GM21423 (cell line): ENCODE data around the gene HMGN1.

Source experiments
- ATAC-seq: cut with Tn5 transposase; IDR thresholded peaks from one replicate; pipeline ENCODE4 v1.9.1; 2021; ENCODE audit warnings: mild to moderate bottlenecking, moderate library complexity; ENCODE audit not compliant: unreplicated experiment

The HMGN1 gene

DNA sequence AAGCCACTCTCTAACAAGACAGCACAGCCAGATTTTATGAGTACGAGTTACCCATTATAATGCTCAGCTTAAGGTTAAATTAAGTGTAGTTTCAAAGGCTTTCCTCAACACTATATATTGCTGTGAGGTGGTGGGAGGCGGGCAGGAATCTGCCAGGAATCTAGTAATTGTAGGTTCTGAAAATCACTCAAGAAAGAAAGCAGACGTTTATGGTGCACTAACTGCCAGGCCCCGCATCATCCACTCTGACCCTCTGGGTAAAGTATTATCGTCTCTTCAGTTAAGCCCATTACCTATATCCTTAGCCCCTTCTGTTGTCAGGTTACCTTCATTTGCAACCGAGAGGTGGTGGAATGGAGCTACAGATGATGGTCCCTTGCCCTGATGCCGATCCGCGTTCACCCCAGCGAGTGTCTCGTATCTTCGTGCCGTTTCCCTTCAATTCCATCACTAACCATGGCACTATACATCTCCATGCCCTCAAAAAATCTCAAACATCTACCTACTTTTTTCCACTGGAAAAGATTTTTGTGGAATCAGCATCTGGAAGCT, 12.4 kb downstream of the HMGN1 start:
- no peak for ATAC-seq

DNA sequence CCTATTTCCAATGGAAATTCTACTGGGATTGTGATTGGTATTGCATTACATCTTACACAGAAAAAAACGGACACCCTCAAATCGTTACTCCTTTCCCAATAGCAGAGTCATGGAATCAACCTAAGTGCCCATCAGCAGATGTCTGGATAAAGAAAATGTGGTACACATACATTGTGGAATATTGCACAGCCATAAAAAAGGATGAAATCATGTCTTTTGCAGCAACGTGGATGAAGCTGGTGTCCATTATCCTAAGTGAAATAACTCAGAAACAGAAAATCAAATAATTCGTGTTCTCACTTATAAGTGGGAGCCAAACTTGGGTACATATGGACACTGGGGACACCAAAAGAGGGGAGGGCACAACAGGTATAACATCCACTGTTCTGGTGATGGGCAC, 14.3 kb downstream of the HMGN1 start:
- no peak for ATAC-seq

DNA sequence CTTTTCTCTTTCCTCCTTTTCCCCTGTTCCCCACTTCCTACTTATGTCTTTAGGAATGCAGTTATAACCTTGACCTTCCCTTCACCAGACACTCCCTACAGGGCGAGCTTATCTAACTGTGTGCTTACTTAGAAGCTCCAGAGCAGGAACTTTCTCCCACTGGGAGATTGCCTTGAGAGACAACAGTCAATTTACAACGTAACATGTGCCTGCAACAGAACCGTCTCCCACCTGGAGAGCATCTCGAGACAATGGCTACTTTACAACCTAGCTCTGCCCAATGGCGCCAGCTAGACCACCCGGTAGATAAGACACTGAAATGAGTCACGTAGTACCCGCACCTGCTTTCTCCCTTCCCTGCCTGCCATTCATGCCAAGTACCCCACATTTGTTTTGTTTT, 16.7 kb downstream of the HMGN1 start:
- no peak for ATAC-seq

DNA sequence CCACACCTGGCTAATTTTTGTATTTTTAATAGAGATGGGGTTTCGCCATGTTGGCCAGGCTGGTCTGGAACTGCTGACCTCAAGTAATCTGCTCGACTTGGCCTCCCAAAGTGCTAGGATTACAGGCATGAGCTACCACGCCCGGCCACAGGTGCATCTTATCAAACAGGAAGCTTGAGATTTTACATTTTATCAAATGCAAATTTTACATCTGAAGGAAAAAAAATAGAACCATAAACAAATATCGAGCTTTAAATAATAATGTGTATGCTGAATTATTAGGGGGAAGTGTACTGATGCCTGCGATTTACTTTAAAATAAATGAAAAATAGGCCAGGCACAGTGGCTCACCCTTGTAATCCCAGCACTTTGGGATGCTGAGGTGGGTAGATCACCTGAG, 18.9 kb downstream of the HMGN1 start:
- no peak for ATAC-seq

DNA sequence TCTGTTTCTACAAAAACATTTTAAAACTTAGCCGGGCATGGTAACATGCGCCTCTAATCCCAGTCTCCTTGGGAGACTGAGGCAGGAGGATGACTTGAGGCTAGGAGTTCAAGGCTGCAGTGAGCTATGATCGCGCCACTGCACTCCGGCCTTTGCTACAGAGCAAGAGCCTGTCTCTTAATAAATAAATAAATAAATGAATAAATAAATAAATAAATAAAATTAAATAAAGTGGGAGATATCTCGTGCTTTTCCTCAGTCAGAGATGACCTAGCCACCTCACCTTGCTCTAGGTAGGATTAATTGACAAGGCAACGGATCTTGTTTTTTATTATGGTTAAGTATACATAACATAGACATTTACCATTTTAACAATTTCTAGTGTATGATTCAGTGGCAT, 21.2 kb downstream of the HMGN1 start:
- no peak for ATAC-seq

DNA sequence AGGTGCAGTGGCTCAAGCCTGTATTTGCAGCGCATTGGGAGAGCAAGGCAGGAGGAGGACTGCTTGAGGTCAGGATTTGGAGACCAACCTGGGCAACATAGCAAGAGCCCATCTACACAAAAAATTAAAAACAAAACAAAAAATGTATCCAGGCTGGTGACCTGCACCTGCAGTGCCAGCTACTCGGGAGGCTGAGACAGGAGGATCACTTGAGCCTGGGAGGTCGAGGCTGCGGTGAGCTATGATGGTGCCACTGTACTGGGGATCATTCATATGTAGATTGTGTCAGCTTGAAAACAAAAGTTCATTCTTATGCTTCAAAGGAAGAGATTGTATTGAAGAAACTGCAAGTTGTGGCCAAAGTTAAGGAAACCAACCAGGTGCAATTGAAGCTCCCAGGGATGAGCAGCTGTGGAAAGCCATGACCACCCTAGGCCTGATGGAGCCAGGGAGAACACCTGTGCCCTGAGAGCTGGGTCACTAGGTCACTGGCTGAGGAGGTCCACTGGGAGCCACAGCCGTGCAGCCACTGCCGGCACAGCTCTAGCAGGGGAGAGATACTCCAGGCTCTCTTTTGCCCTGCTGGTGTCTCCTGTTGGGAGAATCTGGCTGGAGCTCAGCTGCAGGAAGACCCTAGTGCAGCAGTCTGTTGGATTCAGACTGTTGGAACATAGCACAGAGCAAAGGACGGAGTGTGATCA, 22.1 kb downstream of the HMGN1 start:
- ATAC-seq = no peak

DNA sequence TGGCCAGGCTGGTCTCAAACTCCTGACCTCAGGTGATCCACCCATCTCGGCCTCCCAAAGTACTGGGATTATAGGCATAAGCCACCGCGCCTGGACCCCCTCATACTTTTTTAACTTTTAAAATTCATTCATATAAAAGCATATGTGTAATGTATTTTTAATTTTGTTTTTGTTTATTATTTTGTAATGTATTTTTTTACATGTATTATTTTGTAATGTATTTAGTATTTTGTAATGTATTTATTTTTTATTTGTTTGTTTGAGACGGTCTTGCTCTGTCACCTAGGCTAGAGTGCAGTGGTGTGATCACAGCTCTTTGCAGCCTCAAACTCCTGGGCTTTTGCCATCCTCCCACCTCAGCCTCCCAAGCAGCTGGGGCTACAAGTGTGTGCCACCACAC, 23.4 kb downstream of the HMGN1 start:
- ATAC-seq = no peak

DNA sequence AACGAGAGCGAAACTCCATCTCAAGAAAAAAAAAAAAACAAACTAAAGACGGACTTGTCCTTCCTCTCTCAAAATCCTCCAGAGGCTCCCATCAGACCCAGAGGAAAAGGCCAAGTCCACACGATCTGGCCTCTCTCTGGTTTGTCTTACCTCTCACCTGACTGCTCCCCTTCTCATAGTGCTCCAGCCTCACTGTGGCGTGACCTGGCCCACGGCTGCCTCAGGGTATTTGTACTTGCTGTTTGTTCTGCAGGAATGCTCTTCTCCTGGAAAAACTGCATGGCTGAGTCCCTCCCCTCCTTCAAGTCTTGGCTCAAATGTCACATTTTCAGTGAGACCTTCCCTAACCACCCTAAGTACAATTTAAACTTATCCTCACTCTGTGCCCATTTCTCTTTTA, 27.5 kb downstream of the HMGN1 start:
- ATAC-seq = no peak

DNA sequence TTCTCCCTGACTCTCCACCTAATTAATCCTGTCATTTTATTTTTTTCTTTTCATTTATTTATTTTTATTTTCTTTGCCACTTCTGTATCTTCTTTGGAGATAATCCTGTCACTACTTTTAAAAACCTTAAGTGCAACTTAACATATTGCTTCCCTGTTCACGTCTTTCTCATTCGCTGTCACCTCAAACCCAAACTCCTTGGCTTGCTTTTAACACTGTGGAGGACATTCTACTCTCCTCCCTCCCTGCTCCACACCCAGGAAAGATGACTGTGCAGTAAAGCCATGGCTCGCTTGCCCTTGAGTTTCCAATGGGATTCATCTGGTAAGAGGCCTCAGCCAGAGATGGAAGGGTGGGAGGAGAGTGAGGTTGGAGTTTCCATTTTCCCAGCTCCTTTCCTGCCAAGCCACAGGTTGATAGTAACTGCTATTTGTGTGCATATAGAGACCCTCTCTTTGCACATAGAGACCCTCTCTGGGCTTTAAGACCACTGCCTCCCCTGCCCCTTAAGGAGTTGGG, 29.0 kb downstream of the HMGN1 start:
- ATAC-seq = no peak

DNA sequence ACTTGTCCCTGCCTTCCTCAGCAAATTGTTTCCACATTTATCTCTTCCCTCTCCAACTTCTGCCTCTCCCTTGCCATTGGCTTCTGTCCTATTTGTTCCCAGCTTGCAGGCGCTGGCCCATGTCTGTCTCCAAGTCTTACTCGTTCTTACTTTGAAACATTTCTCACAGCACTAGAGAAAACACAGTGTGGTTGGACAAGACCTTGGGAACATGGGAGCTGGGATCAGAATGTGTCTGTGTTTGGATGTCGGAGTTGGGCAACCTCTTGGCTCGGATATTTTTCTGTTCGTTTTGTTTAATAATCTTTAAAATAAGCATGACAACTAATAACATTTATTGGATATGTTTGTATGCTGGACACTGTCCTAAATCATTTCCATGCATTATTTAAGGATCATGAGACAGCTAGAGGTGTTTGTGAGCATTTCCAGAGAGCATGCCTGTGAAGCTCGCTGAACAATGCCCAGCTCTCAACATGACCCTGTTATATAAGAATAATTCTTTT, 29.6 kb downstream of the HMGN1 start:
- ATAC-seq = no peak

DNA sequence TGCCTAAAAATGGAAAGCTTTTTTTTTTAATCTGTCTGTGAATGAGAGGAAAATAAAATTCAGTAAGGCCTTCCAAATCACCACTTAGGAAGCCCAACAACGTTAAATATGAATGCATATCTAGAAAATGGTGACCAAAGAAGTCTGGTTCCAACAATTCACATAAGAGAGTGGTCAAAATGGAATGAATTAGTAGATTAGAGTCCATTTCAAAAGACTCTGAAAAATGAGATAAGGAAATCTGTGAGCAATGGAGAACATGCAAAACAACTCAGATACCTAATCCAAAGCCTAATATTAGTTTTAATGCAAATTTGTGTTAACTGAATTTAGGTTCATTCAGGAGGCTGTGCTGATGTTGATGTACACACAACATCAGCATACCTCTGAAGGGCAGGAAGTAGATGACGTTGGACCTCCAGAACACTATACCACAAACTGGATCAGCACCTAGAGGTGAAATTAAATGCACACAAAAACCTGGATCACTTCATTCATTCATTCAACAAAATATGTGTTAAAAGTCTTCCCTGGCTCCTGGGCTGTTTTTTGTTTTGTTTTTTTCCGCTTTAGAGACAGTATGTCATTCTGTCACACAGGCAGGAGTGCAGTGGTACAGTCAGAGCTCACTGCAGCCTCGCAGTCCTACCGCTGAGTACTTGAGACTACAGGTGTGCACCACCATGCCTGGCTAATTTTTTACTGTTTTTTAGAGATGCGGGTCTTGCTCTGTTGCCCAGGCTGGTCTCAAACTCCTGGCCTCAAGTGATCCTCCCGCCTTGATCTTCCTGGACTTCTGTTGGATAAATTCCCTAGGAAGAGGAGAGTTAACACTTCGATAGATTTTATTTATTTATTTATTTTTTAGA, 30.6 kb downstream of the HMGN1 start:
- ATAC-seq = no peak

DNA sequence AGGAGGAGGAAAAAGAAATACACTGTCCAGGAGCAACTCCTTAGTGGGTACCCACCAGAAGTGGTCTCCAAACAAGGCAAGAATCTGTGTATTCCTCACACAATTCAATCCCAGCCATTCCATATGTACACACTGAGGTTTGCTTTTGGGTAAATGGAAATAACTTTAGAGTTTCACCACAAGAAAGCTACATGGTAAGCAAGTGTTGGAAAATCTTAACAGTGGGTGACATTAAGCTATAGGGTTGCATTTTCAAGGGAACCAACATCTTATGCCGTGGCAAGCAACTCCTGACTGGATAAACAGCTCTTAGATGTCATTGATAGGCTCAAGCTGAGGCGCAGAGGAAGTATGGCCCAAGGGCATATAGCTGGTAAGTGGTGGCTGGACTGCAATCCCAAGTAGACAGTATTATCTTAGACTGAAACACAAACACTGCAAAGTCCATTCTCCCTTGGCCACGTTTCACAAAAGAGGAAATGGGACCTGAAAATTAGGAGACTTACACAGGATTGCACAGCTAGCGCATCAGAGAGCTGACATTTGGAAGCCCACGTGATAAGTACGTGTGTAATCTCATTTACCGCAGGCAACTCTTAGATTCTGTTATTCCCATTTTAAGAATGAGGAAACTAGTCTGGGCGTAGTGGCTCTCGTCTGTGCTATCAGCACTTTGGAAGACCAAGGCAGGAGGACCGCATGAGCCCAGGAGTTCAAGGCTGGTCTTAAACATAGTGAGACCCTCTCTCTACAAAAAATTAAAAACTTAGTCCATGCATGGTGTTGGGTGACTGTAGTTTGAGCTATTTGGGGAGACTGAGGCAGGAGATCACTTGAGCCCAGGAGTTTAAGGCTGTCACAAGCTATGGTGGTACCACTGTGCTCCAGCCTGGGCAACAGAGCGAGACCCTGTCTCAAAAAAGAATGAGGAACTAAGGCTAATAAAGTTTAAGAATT, 31.5 kb downstream of the HMGN1 start:
- no peak for ATAC-seq

DNA sequence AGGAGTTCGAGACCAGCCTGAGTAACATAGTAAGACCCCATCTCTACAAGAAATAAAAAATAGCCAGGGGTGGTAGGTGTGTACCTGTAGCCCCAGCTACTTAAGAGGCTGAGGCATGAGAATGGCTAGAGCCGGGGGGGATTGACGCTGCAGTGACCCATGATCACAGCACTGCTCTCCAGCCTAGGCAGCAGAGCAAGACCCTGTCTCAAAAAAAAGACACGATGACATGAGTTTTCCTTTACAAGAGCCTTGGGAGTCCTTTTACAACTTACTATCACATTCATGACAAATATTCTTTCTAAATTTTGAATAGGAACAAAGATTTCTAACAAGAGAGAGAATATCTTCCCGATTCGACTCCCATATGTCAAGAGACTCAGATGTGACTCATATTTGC, 32.2 kb downstream of the HMGN1 start:
- no peak for ATAC-seq

DNA sequence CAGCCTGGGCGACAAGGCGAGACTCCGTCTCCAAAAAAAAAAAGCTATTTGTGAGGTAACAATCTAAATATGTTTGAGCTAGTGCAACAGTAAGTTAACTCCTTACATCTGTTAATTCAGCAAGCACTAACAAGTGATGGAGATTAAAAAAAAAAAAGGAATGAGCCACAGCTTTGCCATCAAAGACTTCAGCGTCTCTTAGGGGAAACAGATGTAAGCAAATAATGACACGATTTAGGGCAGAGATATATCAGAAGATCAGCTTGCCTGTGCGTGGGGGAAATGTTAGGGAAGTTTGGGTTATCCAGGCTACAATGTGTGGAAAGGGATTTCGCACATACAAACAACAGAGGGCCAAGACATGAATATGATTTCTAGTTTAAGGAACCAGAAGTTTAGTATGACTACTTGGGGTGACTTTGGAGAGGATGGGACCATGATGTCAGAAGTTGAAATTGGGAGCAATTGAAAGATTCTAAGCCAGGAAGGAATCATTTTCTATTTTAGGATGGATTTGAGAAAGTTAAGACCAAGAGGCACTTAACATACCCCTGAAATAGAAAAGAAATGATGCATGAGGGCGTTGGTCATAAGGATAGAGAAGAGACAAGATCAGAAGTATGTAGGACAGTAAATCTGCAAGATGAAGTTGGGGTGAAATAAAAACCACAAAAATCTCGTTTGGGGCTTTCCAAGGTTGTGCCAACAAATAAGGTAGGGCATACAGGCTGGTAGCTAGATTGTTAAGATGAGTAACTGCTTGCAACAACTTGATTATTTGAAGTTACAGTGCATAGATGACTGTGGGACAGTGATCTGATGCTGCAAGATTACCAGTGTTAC, 33.1 kb downstream of the HMGN1 start:
- ATAC-seq = no peak

DNA sequence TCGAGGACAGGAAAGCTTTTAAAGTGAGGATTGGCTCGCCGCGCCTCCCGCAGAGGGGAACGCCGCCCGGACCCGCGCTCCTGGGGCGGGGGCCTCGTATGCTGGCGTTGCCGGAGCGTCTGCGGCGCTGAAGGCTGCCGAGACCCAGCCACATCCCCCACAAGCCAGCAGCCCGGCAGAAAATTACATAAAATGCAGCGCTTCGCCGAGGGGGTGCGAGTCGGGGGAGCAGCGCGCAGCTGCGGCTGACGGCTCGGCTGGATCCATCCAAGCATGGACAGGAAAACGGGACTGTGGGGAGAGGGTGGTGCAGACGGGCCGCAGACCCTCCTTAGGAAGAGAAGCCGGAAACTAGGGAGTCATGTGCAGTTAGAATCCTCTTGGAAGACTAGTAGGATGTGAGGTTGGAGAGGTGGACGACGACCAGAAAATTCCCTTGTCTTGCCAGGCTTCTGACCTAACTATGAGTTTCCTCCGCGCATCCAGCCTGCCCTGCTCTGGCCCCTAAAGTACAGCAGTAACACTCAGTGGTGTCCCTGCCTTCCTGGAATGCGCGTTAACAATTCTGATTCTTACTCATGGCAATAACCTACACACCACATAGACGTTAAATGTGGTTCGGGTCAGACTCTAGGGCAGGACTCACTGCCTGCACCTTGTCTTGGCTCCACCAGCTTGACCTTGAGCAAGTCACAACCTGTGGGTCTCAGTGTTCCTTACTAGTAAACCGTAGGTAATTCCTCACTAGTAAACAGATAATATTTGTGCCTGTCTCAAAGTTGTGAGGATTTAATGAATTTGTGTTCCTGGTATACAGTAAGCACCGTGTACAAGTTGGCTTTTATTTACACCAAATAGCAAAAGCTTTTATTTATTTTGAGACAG, 34.5 kb downstream of the HMGN1 start:
- peak; percentile 10 for ATAC-seq

DNA sequence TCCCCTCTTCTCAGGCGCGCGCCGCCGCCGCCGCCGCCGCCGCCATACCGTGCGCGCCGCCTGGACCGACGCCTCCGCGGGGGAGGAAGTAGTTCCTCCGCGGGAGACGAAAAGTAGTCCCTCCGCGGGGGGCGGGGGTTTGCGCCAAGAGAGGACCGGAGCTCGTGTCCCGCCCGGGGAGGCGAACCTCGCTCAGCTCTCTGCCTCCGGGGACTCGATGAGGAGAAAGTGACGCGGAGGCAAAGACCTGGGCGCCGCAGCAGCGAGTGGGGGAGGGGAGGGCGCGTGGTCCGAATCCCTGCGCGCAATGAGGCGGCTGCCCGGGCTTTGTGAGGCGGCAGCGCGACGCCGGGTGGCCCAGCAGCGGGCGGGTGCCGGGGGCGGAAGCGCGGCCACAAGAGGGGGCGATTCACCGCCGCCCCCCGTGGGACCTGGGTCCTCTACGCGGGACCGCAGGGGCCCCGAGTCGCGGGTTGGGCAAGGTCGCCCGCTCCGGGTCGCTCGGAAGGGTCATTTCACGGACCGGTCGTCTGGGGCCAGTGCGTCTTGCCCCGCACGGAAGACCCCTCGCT, 35.2 kb downstream of the HMGN1 start, which contains the start of gene BRWD1:
BRWD1 (minus strand) TSS at position 62 of the 572 bp plus-strand sequence. CDS start 141 bp downstream, outside the sequence.
- peak; percentile 49 for ATAC-seq

DNA sequence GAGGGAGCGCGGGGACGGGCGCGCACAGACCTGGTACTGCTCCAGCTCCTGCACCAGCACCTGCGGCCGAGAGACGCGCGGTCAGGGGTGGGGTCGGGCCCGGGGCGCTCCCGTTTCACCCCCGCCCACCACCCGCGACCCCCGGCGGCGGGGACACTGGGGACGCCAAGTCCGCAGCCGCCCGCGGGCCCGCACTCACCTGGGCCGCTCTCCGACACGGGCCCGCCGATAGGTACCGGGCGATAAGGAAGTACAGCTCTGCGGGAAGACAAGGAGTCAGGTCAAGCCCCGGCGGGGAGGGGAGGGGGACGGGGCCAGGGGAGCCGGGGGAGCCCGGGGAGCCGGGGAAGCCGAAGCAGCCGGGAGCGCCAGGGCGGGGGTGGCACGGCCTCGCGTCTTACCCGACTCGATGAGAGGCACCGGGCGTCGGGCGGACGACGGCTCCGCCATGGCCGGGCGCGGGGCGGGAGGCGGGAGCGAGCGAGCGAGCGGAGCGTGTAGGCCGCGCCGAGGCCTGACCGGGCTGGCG, 35.8 kb downstream of the HMGN1 start:
- peak; percentile 2 for ATAC-seq
